Esophagus (tissue), 2 donors: Measurements from ENCODE around the gene SYNC. TPM values are rescaled to one million over a fixed set of nuclear protein-coding genes. Genes with fewer than 3 reads are reported as not detected.
"Not testable (repeated sequence)": the region's sequence is repeated elsewhere in the genome, so short reads cannot be mapped to it uniquely, and the experiment has no call there.

Experiments
- H3K27ac ChIP-seq, 2 donors: one replicate each; pipeline ENCODE4 v1.5.1; 2013; ENCODE audit warnings: low read depth in 2 of 2, mild to moderate bottlenecking in 2 of 2, inconsistent platforms in 1 of 2, low read length in 1 of 2, moderate library complexity in 1 of 2
- H3K27me3 ChIP-seq, 2 donors: one replicate each; pipeline ENCODE4 v1.6.1; 2013; ENCODE audit warnings: low read length in 2 of 2, control low read depth in 1 of 2, mild to moderate bottlenecking in 1 of 2; ENCODE audit not compliant: insufficient read depth in 2 of 2, control insufficient read depth in 1 of 2
- H3K36me3 ChIP-seq, 2 donors: one replicate each; pipeline ENCODE4 v1.6.1; 2013; ENCODE audit warnings: low read length in 1 of 2; ENCODE audit not compliant: control insufficient read depth in 2 of 2, insufficient read depth in 2 of 2
- H3K4me1 ChIP-seq, 2 donors: one replicate each; pipeline ENCODE4 v1.6.1; 2013; ENCODE audit warnings: low read length in 1 of 2; ENCODE audit not compliant: control insufficient read depth in 2 of 2, insufficient read depth in 2 of 2
- H3K4me3 ChIP-seq, 2 donors: one replicate each; pipeline ENCODE4 v1.5.1; 2013; ENCODE audit warnings: low read length in 2 of 2, mild to moderate bottlenecking in 2 of 2, low read depth in 1 of 2, moderate library complexity in 1 of 2
- H3K9me3 ChIP-seq, 2 donors: one replicate each; pipeline ENCODE4 v1.6.1; 2013; ENCODE audit warnings: mild to moderate bottlenecking in 2 of 2, low read depth in 1 of 2, low read length in 1 of 2, moderate library complexity in 1 of 2; ENCODE audit not compliant: control insufficient read depth in 2 of 2, insufficient read depth in 1 of 2
- WGBS, 2 donors: extraction: QIAGEN DNeasy Blood & Tissue Kit; methylation state at CpG; one replicate each; pipeline ENCODE4 v1.1.7; 2013; 5-methylcytosine and 5-hydroxymethylcytosine counted together
- polyA plus RNA-seq, 2 donors: library from polyadenylated mRNA; stranded (reverse); fragments of 200-250 nt; gene quantifications; one replicate each; pipeline ENCODE4 v1.2.3, GENCODE V29; 2013
- donor health status: healthy with polysubstance abuse.
- donor health status: Bipolar disorder and iron deficiency.

The SYNC gene
- polyA plus RNA-seq, 2 donors = 2.8 to 4.9 TPM

DNA sequence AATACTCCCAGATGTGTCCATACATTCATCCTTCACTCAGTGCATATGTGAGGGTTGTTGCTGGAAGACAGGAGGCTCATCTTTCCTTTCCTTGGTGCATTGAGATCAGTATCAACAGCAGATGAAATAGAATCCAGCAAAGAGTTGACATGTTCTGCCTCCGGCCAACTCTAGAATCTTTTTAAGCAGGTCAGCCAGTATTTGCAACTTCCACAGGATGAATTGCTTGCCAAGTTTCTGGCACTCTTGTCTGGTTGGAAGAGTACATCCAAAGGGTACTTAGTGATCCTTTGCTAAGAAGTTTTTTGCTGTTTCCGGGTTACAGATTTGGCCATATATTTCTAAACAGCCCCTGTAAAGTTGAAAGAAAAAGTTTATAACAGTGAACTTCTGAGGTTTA, 21.1 kb downstream of the SYNC start:
- 39 to 67% methylated on average over 2 of the region's 2 CpGs for WGBS, 2 donors

DNA sequence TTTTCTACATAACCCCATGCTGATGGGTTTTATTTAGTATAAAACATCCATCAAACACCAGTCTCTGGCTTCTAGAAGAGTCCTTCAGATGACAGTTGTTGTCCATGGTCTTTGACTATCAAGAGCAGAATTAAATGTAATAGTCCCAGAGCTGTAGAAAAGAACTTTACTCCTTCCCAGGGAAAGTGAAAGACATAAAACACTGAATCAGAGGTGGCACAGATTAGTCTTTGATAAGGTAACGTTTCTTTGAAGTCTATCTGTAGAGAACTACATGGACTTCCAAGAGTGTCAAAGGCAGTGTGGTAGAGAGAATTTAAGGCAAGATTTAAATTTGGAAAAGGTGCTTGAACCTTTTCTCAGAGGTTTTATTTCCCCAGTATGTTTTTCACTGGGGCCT, 21.9 kb downstream of the SYNC start:
- no peaks in the 10 kb centered on the region for H3K4me1 ChIP-seq
- H3K9me3 ChIP-seq = no peaks in the 10 kb centered on the region
- WGBS, 2 donors = 63 to 91% methylated on average over 1 of the region's 1 CpG
- H3K36me3 ChIP-seq = peaks cover 9 to 10% of the 10 kb centered on the region in 2 donors
- peak overlapping the region in 1 of 2 donors; percentile 31 for H3K27ac ChIP-seq
- no peak overlapping the region for H3K4me3 ChIP-seq
- H3K27me3 ChIP-seq = no peaks in the 10 kb centered on the region

More for the DNA sequence above, 21.1 kb downstream of the SYNC start:
- Histone ChIP-seq H3K36me3 (peaks cover 9 to 10% of the 10 kb centered on the region in 2 donors), H3K4me3 (no peak overlapping the region), H3K27ac (no peak overlapping the region), H3K27me3 (no peaks in the 10 kb centered on the region), H3K4me1 (no peaks in the 10 kb centered on the region), H3K9me3 (no peaks in the 10 kb centered on the region)

DNA sequence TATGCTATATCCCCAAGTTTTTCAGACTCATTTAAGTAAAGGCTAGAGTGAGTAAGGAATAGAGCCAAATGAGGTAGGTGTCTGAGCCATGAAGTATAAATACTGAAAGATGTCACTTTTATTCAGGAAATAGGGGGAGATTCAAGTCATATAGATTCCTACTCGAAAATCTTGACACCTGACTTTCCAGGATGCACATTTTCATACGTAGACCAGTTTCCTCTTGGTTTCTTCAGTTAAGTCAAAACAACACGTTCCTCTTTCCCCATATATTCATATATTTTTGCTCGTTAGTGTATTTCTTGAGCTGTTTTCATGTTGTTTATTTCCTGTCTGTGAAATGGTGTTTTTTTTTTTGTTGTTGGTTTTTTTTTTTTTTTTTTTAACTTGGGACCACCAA, 22.6 kb downstream of the SYNC start:
- H3K4me1 ChIP-seq, H3K9me3 ChIP-seq, H3K27me3 ChIP-seq, H3K4me3 ChIP-seq, H3K27ac ChIP-seq: not testable (repeated sequence)
- 81 to 82% methylated on average over 4 of the region's 4 CpGs for WGBS, 2 donors
- peaks cover 9 to 10% of the 10 kb centered on the region in 2 donors for H3K36me3 ChIP-seq

DNA sequence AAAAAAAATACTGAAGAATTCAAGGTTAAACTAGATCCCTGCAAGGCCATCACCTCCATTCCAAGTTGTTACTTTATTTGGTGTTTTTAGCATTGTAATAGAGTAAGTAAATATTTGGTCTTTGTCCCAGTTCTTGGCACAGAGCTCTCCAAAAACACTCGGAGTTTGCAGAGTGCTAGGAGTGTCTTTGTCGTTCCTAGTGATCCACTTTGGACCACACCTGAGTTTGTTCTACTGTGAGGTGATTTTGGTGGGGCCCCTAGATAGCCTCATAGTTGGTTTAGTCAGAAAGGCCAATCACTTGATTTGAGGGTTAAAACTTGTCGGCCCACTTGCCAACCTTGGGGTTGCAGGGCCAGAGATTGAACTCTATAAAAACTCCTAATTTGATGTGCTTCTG, 25.6 kb downstream of the SYNC start:
- 32 to 35% methylated on average over 3 of the region's 3 CpGs for WGBS, 2 donors
- Histone ChIP-seq H3K9me3 (no peaks in the 10 kb centered on the region), H3K4me3 (no peak overlapping the region), H3K27me3 (no peaks in the 10 kb centered on the region), H3K4me1 (no peaks in the 10 kb centered on the region), H3K36me3 (peaks cover 12 to 13% of the 10 kb centered on the region in 2 donors), H3K27ac (peak overlapping the region in 1 of 2 donors; percentile 25)

DNA sequence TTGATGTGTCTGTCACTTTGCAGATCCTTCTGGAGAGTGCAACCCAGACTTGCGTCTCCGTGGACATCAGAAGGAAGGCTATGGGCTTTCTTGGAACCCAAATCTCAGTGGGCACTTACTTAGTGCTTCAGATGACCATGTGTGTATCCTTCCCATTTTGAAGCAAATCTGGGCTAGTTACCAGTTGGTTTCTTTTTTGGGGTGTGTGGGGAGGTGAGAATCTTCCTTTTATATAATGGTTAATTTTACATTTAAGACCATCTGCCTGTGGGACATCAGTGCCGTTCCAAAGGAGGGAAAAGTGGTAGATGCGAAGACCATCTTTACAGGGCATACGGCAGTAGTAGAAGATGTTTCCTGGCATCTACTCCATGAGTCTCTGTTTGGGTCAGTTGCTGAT, 33.9 kb downstream of the SYNC start:
- H3K4me3 ChIP-seq, H3K27me3 ChIP-seq, H3K27ac ChIP-seq, H3K9me3 ChIP-seq, H3K36me3 ChIP-seq, H3K4me1 ChIP-seq: not testable (repeated sequence)
- 95% methylated on average over 5 of the region's 5 CpGs for WGBS, 2 donors

DNA sequence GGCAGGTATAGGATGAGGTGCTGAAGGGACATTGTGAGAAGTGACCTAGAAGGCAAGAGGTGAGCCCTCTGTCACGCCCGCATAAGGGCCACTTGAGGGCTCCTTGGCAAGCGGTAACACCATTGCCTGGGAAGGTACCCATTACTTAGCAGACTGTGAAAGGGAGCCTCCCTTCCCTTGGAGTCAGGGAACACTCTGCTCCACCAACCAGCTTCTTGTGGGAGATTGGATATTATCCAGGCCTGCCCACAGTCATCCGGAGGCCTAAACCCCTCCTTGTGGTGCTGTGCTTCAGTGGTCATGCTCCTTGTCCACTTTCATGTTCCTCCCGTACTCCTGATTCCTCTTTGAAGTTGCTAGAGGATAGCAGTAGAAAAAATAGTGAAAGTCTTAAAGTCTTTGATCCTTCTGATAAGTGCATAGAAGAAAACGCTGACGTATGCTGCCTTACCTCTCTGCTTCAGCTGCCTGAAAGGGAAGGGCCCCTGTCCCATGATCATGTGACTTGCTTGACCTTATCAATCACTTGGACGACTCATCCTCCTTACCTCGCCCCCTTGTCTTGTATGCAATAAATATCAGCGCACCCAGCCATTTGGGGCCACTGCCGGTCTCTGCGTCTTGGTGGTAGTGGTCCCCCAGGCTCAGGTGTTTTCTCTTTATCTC, 35.5 kb downstream of the SYNC start:
- WGBS, 2 donors = 87 to 88% methylated on average over 12 of the region's 12 CpGs
- Histone ChIP-seq H3K36me3 (peaks cover 6 to 11% of the 10 kb centered on the region in 2 donors), H3K4me3 (no peak overlapping the region), H3K27me3 (no peaks in the 10 kb centered on the region), H3K27ac (no peak overlapping the region), H3K9me3 (no peaks in the 10 kb centered on the region), H3K4me1 (no peaks in the 10 kb centered on the region)

DNA sequence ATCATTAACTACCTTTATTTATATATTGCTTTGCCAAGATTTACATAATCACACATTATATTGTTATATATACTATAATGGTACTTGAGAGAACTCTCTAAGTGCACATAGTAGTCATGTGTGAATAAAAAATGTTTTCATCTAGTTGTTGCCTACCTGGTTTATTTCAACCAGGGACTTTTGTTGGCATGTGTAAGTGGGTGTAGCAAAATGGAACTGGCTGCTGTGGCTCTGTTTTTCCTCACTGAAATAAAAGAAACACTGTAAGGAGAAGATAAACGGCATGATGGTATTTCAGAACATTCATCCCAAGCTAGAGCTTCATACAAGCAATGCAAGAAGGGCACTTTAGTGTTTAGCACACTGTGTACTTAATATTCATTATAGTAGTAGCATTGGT, 36.7 kb downstream of the SYNC start:
- Histone ChIP-seq H3K9me3 (no peaks in the 10 kb centered on the region), H3K4me3 (no peak overlapping the region), H3K27ac (no peak overlapping the region), H3K4me1 (no peaks in the 10 kb centered on the region), H3K36me3 (peaks cover 6 to 9% of the 10 kb centered on the region in 2 donors), H3K27me3 (no peaks in the 10 kb centered on the region)
- WGBS, 2 donors = 55% methylated on average over 1 of the region's 1 CpG

DNA sequence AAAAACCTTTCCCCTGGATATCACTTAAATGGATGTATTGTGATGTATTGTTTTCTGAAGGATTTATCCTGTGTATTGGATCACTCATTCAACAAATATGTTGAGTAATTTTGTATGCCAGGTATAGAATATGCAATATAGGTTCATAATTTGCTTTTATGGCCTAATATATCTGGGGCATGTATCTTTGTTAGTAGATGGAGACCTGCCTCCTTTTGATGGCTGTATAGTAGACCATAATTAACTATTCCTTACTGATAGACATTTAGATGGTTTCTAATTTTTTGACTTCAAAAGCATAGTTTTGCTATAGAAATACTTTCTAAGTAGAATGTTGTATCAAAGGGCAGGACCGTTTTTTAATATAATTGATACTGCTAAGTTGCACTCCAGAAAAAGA, 43.0 kb downstream of the SYNC start:
- WGBS, 2 donors = 89 to 97% methylated on average over 1 of the region's 1 CpG
- Histone ChIP-seq H3K27ac (no peak overlapping the region), H3K27me3 (no peaks in the 10 kb centered on the region), H3K36me3 (peaks cover 4 to 13% of the 10 kb centered on the region in 2 donors), H3K9me3 (no peaks in the 10 kb centered on the region), H3K4me3 (no peak overlapping the region), H3K4me1 (no peaks in the 10 kb centered on the region)

DNA sequence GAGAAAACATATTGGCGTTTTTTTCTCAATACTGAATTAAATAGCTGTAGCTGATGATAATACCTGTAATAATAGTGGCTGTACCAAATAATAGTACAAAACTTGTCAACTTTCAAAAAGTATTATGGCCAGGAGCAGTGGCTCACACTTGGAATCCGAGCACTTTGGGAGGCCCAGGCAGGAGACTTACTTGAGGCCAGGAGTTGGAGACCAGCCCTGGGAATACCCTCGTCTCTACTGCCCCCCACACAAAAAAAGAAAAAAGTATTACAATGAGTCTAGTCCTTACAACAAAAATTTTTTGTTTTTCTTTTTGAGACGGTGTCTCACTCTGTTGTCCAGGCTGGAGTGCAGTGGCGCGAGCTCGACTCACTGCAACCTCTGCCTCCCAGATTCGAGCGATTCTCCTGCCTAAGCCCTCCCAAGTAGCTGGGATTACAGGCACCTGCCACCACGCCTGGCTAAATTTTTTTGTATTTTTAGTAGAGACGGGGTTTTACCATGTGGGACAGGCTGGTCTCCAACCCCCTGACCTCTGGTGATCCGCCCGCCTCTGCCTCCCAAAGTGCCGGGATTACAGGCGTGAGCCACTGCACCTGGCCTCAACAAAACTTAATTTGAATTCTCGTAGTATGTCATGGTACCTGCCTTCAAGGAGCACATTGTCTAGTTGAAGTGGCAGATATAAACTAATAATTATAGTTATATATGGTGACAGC, 50.2 kb downstream of the SYNC start:
- 84 to 85% methylated on average over 16 of the region's 16 CpGs for WGBS, 2 donors
- H3K36me3 ChIP-seq = peaks cover 3 to 8% of the 10 kb centered on the region in 2 donors
- peak overlapping the region in 1 of 2 donors; percentile 84 for H3K4me3 ChIP-seq
- no peaks in the 10 kb centered on the region for H3K9me3 ChIP-seq
- H3K27ac ChIP-seq = no peak overlapping the region
- peaks cover 0 to 5% of the 10 kb centered on the region in 2 donors for H3K4me1 ChIP-seq
- H3K27me3 ChIP-seq = no peaks in the 10 kb centered on the region
